Measurements from ENCODE around the gene UBE3C.

Gene UBE3C

DNA sequence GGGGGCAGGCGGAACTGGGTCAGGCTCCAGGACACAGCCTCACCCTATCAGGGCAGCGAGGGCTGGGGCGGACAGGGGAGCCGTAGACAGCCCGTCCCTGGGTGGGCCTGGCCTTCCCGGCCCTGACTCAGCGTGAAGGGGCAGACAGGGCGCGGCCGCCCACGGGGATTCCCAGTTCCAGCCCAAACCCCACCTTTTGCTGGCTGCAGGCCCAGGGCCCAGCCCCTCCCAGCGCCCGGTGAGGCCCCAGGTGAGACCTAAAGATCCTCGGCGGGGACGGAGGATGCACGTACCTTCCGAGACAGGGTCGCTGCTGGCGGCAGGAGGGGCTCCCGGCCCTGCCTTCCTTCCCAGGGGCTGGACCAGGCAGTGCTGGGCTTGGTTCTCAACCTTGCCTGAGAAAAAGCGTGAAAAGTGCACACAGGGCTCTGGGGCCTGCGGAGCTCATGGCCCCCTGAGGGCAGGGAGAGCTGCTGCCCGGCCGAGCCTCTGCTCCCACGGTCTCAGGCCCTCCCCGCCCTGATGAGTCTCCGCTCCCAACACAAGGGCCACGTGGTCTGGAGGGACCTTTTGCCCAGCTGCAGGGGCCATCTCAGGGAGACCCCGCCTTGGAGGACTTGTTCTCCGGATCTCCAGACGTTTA lies 154.2 kb downstream of the UBE3C start:
- Histone ChIP-seq H3K4me1 (ENCODE audit: control insufficient read depth, insufficient read depth, low read length) (no peaks in the 10 kb centered on the region), H3K4me3 (ENCODE audit: low read depth, low read length) (no peak overlapping the region), H3K9me3 (ENCODE audit: control insufficient read depth, insufficient read depth, low read length) (peaks cover 3% of the 10 kb centered on the region), H3K36me3 (ENCODE audit: control insufficient read depth, insufficient read depth, low read length) (peaks cover 3% of the 10 kb centered on the region), H3K27me3 (ENCODE audit: control insufficient read depth, insufficient read depth, low read length) (no peaks in the 10 kb centered on the region), H3K9ac (ENCODE audit: low read depth, low read length) (no peak overlapping the region)

- Histone ChIP-seq H3K27me3 (ENCODE audit: control insufficient read depth, insufficient read depth, low read length) (no peaks in the 10 kb centered on the region), H3K4me1 (ENCODE audit: control insufficient read depth, insufficient read depth, low read length) (no peaks in the 10 kb centered on the region), H3K36me3 (ENCODE audit: control insufficient read depth, insufficient read depth, low read length) (peaks cover 3% of the 10 kb centered on the region), H3K9me3 (ENCODE audit: control insufficient read depth, insufficient read depth, low read length) (no peaks in the 10 kb centered on the region), H3K9ac (ENCODE audit: low read depth, low read length) (no peak overlapping the region), H3K4me3 (ENCODE audit: low read depth, low read length) (no peak overlapping the region)
Observed at GRCh38 chr7:157293413-157293788, 154.7 kb downstream of the UBE3C start.

DNA sequence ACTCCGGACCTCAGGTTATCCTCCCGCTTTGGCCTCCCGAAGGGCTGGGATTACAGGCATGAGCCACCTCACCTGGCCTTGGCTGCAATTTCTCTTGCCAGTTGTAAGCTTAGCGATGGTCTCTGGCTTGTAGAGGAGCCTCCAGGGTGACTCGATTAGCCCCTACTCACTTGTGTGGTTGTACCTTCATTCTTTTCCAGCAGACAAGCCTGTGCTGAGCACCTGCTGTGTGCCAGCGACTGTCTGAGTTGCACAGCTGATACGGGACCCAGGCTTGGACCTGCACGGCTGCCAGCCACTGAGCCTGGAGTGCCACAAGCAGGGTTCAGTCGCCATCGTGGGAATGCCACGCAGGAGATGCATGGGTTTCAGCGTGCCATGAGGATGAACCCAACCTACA lies 156.0 kb downstream of the UBE3C start:
- Histone ChIP-seq H3K4me1 (ENCODE audit: control insufficient read depth, insufficient read depth, low read length) (no peaks in the 10 kb centered on the region), H3K9ac (ENCODE audit: low read depth, low read length) (no peak overlapping the region), H3K9me3 (ENCODE audit: control insufficient read depth, insufficient read depth, low read length) (no peaks in the 10 kb centered on the region), H3K4me3 (ENCODE audit: low read depth, low read length) (no peak overlapping the region), H3K36me3 (ENCODE audit: control insufficient read depth, insufficient read depth, low read length) (no peaks in the 10 kb centered on the region), H3K27me3 (ENCODE audit: control insufficient read depth, insufficient read depth, low read length) (no peaks in the 10 kb centered on the region)

DNA sequence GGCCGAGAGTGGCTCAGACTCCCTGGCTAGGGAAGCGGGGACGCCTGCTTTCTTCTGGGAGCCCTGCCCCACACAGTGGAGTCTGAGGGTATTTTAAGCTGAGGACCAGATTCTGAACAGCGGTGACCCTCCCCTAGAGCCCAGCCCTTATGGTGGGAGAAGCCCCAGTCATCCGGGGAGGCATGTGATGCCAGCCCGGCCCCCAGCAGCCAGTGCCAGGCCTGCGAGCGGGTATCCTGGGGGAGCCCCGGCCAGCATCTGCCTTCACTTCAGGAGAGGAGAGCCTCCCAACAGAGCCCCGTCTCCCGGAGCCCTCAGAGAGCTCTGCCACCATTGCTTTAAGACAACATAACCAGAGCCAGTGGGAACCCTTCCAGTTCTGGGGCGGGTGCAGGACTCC lies 156.6 kb downstream of the UBE3C start:
- H3K36me3 ChIP-seq (ENCODE audit: control insufficient read depth, insufficient read depth, low read length): no peaks in the 10 kb centered on the region
- no peaks in the 10 kb centered on the region for H3K9me3 ChIP-seq (ENCODE audit: control insufficient read depth, insufficient read depth, low read length)
- H3K4me3 ChIP-seq (ENCODE audit: low read depth, low read length): no peak overlapping the region
- H3K9ac ChIP-seq (ENCODE audit: low read depth, low read length): no peak overlapping the region
- H3K27me3 ChIP-seq (ENCODE audit: control insufficient read depth, insufficient read depth, low read length): no peaks in the 10 kb centered on the region
- no peaks in the 10 kb centered on the region for H3K4me1 ChIP-seq (ENCODE audit: control insufficient read depth, insufficient read depth, low read length)

GRCh38 chr7:157297185-157297584 lies 158.5 kb downstream of the UBE3C start:
- no peaks in the 10 kb centered on the region for H3K27me3 ChIP-seq (ENCODE audit: control insufficient read depth, insufficient read depth, low read length)
- no peak overlapping the region for H3K4me3 ChIP-seq (ENCODE audit: low read depth, low read length)
- no peak overlapping the region for H3K9ac ChIP-seq (ENCODE audit: low read depth, low read length)
- H3K9me3 ChIP-seq (ENCODE audit: control insufficient read depth, insufficient read depth, low read length): no peaks in the 10 kb centered on the region
- no peaks in the 10 kb centered on the region for H3K36me3 ChIP-seq (ENCODE audit: control insufficient read depth, insufficient read depth, low read length)
- H3K4me1 ChIP-seq (ENCODE audit: control insufficient read depth, insufficient read depth, low read length): no peaks in the 10 kb centered on the region

DNA sequence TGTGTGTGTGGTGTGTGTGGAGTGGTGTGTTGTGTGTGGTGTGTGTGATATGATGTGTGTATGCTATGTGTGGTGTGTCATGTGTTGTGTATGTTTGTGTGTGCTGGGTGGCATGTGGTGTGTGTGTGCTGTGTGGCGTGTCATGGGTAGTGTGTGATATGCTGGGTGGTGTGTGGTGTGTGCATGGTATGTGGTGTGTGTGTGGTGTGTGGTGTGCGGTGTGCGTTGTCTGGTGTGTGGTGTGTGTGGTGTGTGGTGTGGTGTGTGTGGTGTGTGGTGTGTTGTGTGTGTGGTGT lies 160.5 kb downstream of the UBE3C start:
- Histone ChIP-seq H3K36me3 (ENCODE audit: control insufficient read depth, insufficient read depth, low read length) (no peaks in the 10 kb centered on the region), H3K9ac (ENCODE audit: low read depth, low read length) (no peak overlapping the region), H3K4me3 (ENCODE audit: low read depth, low read length) (no peak overlapping the region), H3K9me3 (ENCODE audit: control insufficient read depth, insufficient read depth, low read length) (no peaks in the 10 kb centered on the region), H3K4me1 (ENCODE audit: control insufficient read depth, insufficient read depth, low read length) (no peaks in the 10 kb centered on the region), H3K27me3 (ENCODE audit: control insufficient read depth, insufficient read depth, low read length) (no peaks in the 10 kb centered on the region)

- H3K4me1 ChIP-seq (ENCODE audit: control insufficient read depth, insufficient read depth, low read length): no peaks in the 10 kb centered on the region
- no peak overlapping the region for H3K9ac ChIP-seq (ENCODE audit: low read depth, low read length)
- H3K36me3 ChIP-seq (ENCODE audit: control insufficient read depth, insufficient read depth, low read length): no peaks in the 10 kb centered on the region
Observed at GRCh38 chr7:157299613-157300368, 161.1 kb downstream of the UBE3C start.

DNA sequence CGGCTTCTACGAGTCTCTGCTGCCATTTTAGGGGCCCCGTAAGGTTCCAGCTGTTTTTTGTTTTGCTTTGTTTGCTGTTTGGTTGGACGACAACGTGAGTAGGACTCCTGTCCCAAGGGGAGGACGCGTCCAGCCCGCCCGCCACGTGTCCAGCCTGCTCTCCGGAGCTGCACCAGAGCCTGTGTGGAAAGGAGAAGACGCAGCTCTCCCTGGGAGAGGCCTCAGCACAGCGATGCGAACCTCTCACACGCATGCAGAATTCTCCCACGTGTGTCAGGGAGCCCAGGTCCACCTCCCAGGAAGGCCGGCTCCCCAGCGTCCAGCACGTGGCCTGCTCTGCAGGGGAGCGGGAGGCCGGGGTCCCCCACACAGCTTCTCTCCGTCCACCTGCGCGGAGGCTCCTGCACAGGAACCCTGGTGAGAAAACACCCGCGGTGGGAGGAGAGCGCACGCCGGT lies 161.7 kb downstream of the UBE3C start:
- Histone ChIP-seq H3K27me3 (ENCODE audit: control insufficient read depth, insufficient read depth, low read length) (no peaks in the 10 kb centered on the region), H3K4me1 (ENCODE audit: control insufficient read depth, insufficient read depth, low read length) (no peaks in the 10 kb centered on the region), H3K9me3 (ENCODE audit: control insufficient read depth, insufficient read depth, low read length) (no peaks in the 10 kb centered on the region), H3K4me3 (ENCODE audit: low read depth, low read length) (no peak overlapping the region), H3K9ac (ENCODE audit: low read depth, low read length) (no peak overlapping the region), H3K36me3 (ENCODE audit: control insufficient read depth, insufficient read depth, low read length) (no peaks in the 10 kb centered on the region)

More at GRCh38 chr7:157299613-157300368, 161.1 kb downstream of the UBE3C start:
- no peaks in the 10 kb centered on the region for H3K9me3 ChIP-seq (ENCODE audit: control insufficient read depth, insufficient read depth, low read length)
- no peaks in the 10 kb centered on the region for H3K27me3 ChIP-seq (ENCODE audit: control insufficient read depth, insufficient read depth, low read length)
- no peak overlapping the region for H3K4me3 ChIP-seq (ENCODE audit: low read depth, low read length)

- Histone ChIP-seq H3K4me3 (ENCODE audit: low read depth, low read length) (no peak overlapping the region), H3K4me1 (ENCODE audit: control insufficient read depth, insufficient read depth, low read length) (no peaks in the 10 kb centered on the region), H3K9me3 (ENCODE audit: control insufficient read depth, insufficient read depth, low read length) (no peaks in the 10 kb centered on the region), H3K9ac (ENCODE audit: low read depth, low read length) (no peak overlapping the region), H3K36me3 (ENCODE audit: control insufficient read depth, insufficient read depth, low read length) (no peaks in the 10 kb centered on the region), H3K27me3 (ENCODE audit: control insufficient read depth, insufficient read depth, low read length) (no peaks in the 10 kb centered on the region)
Observed at GRCh38 chr7:157301610-157302120, 162.9 kb downstream of the UBE3C start.

DNA sequence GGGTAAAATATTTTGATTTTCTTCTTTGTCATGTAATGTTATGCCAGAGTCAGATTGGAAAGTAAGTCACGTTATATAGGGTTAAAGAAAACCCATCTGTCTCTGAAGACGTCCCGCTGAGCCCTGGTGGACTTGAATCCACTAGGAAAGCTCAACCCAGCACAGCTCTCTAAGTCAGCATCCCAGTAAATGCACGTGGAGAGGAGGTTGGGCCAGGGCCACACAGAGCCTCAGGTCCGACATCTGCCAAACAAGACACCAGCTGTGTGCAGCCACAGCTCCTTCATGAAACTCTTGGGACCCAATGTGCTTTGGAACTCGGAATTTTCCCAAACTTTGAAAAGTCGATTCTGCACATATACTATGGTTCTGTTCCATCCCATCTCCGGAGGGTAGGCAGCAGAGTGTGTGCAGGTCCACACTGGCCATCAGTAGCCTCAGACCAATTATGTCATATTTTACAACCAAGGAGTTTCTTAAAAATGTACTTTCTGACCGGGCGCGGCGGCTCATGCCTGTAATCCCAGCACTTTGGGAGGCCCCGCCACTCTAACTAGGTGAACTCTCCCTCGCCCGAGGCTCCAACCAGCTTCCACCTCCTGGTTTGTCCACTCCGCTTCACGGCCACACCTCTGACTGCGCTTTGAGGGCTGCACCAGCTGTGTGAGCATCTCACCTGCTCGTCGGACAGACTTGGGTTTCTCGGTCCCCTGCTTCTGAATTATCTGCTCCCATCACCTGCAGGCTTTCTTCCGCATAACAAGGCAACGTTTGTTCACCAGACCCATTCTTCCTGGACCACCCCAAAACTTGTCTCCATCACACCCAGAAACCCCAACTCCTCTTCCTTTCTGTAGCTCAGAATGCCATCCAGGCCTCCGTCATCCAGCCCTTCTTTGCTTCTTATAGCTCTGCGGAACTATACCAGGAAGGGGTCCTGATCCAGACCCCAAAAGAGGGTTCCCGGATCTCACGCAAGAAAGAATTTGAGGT lies 168.4 kb downstream of the UBE3C start:
- peak overlapping the region; percentile 44 for H3K4me3 ChIP-seq (ENCODE audit: low read depth, low read length)
- no peaks in the 10 kb centered on the region for H3K27me3 ChIP-seq (ENCODE audit: control insufficient read depth, insufficient read depth, low read length)
- H3K4me1 ChIP-seq (ENCODE audit: control insufficient read depth, insufficient read depth, low read length): peaks cover 19% of the 10 kb centered on the region
- no peak overlapping the region for H3K9ac ChIP-seq (ENCODE audit: low read depth, low read length)
- H3K9me3 ChIP-seq (ENCODE audit: control insufficient read depth, insufficient read depth, low read length): no peaks in the 10 kb centered on the region
- H3K36me3 ChIP-seq (ENCODE audit: control insufficient read depth, insufficient read depth, low read length): no peaks in the 10 kb centered on the region

- peak overlapping the region; percentile 82 for H3K9ac ChIP-seq (ENCODE audit: low read depth, low read length)
- no peaks in the 10 kb centered on the region for H3K36me3 ChIP-seq (ENCODE audit: control insufficient read depth, insufficient read depth, low read length)
- H3K9me3 ChIP-seq (ENCODE audit: control insufficient read depth, insufficient read depth, low read length): no peaks in the 10 kb centered on the region
- H3K4me1 ChIP-seq (ENCODE audit: control insufficient read depth, insufficient read depth, low read length): peaks cover 19% of the 10 kb centered on the region
- H3K27me3 ChIP-seq (ENCODE audit: control insufficient read depth, insufficient read depth, low read length): no peaks in the 10 kb centered on the region
- H3K4me3 ChIP-seq (ENCODE audit: low read depth, low read length): no peak overlapping the region
Observed at GRCh38 chr7:157309988-157310668, 171.4 kb downstream of the UBE3C start.

All from iPS-15b (cell line).